Ovary (tissue), 9 donors: ENCODE data around the gene SORCS3. TPM values are rescaled to one million over a fixed set of nuclear protein-coding genes. Genes with fewer than 3 reads are reported as not detected.

Experiments used
- DNase-seq, 5 donors: peaks; one replicate each; pipeline ENCODE4 v3.0.0-alpha.2; 2019 to 2020
- H3K27ac ChIP-seq, 2 donors: fragments of 200-600 bp; one replicate each; pipeline versions ENCODE4 v1.5.1 to v1.8.0; 2019 to 2022
- H3K27me3 ChIP-seq: fragments of 200-600 bp; one replicate; pipeline ENCODE4 v1.8.0; 2022
- H3K36me3 ChIP-seq: fragments of 200-600 bp; sonication (generic); one replicate; pipeline ENCODE4 v1.5.1; 2019
- H3K4me1 ChIP-seq: one replicate; pipeline ENCODE4 v1.8.1; 2013; ENCODE audit warnings: mild to moderate bottlenecking, moderate library complexity; ENCODE audit not compliant: insufficient read depth
- H3K4me3 ChIP-seq: fragments of 200-600 bp; sonication (generic); one replicate; pipeline ENCODE4 v1.5.1; 2017
- H3K9me3 ChIP-seq, 2 donors: fragments of 200-600 bp in 1 of 2; sonication (generic) in 1 of 2; one replicate each; pipeline versions ENCODE4 v1.5.1 to v1.8.1; 2013 to 2019; ENCODE audit warnings: mild to moderate bottlenecking in 1 of 2, moderate library complexity in 1 of 2
- CTCF ChIP-seq, 3 donors: fragments of 450-650 bp in 2 of 3; fragments of 200-600 bp in 1 of 3; IDR thresholded peaks; one replicate each; pipeline versions ENCODE4 v1.5.1 to v1.8.0; 2016 to 2022; ENCODE audit warnings: antibody characterized with exemption in 3 of 3, mild to moderate bottlenecking in 1 of 3
- EP300 ChIP-seq: sonication (generic); formaldehyde crosslinking; IDR thresholded peaks from one replicate; pipeline ENCODE4 v1.6.1; 2017; ENCODE audit warnings: antibody characterized with exemption
- POLR2A ChIP-seq: fragments of 450-650 bp; IDR thresholded peaks from one replicate; pipeline ENCODE4 v1.6.1; 2017; ENCODE audit warnings: antibody characterized with exemption, mild to moderate bottlenecking, moderate library complexity
- WGBS, 3 donors: extraction: QIAGEN DNeasy Blood & Tissue Kit in 1 of 3; methylation state at CpG; one replicate each; pipeline versions ENCODE4 v1.1.5 to v1.1.7; 2013 to 2017; 5-methylcytosine and 5-hydroxymethylcytosine counted together
- intact Hi-C, 4 donors: fragments of 100-400 bp; cut with DNase I; formaldehyde crosslinking; loops; one replicate each; pipeline versions ENCODE4 v1.11.0 to v1.15.1; 2022 to 2023
- polyA plus RNA-seq, 2 donors: library from polyadenylated mRNA; stranded (reverse); fragments of 200-250 nt in 1 of 2; fragments of 350-450 nt in 1 of 2; fragmentation: Illumina TruSeq in 1 of 2; extraction: RNeasy Lipid Tissue Mini Kit (QIAGEN cat#74804) in 1 of 2; gene quantifications; one replicate each; pipeline ENCODE4 v1.2.3, GENCODE V29; 2013 to 2014
- total RNA-seq, 7 donors: library from RNA; depleted of rRNA in 2 of 7; stranded (reverse); fragments of >200 nt in 2 of 7; fragmentation: NEBNext Ultra II Directional in 3 of 7; extraction: Animal tissue kit (Norgen Biotek cat#: 25700) in 3 of 7; gene quantifications; one replicate each; pipeline versions ENCODE4 v1.1.0 to v1.2.4, GENCODE V29; 2016 to 2023
- donor health status: DM: no; HTN: no; CAD: no; lungs with moderate emphysema.
- donor health status: DM: no; HTN: no; CAD: no.
- donor health status: Bipolar disorder and iron deficiency.
- donor health status: DM: yes; HTN: yes; CAD: no.
- donor health status: DM: no; HTN: no; CAD: no.
- donor health status: DM: yes; HTN: yes; CAD: no.

The SORCS3 gene
- total and polyA plus RNA-seq, 9 donors, result 0.07 to 4.5 (median 0.79) TPM; not detected in 1

GRCh38 chr10:104658067-104658466 lies 17.0 kb downstream of the SORCS3 start:
- DNase-seq, result no peak
- TF ChIP-seq EP300, result no peak
- intact Hi-C loops, result no loop called here
- Histone ChIP-seq H3K36me3 (no peaks in the 10 kb centered on the region), H3K9me3 (no peaks in the 10 kb centered on the region), H3K27me3 (no peaks in the 10 kb centered on the region), H3K4me3 (no peak overlapping the region), H3K27ac (no peak overlapping the region), H3K4me1 (no peaks in the 10 kb centered on the region)
- 61 to 73% (median 71%) methylated on average over 1 of the region's 1 CpG for whole genome bisulfite sequencing, 3 donors

GRCh38 chr10:104659809-104660208 lies 18.7 kb downstream of the SORCS3 start:
- no peak for DNase-seq
- Histone ChIP-seq H3K4me1 (no peaks in the 10 kb centered on the region), H3K36me3 (no peaks in the 10 kb centered on the region), H3K27ac (no peak overlapping the region), H3K4me3 (no peak overlapping the region), H3K27me3 (no peaks in the 10 kb centered on the region), H3K9me3 (no peaks in the 10 kb centered on the region)
- intact Hi-C loops, result no loop called here
- TF ChIP-seq CTCF (IDR thresholded peaks at IDR 0.05) (no peak), EP300 (no peak), POLR2A (no peak)
- 57 to 68% (median 63%) methylated on average over 4 of the region's 4 CpGs for WGBS, 3 donors

- Histone ChIP-seq H3K4me1 (no peaks in the 10 kb centered on the region), H3K9me3 (no peaks in the 10 kb centered on the region), H3K36me3 (no peaks in the 10 kb centered on the region), H3K27ac (no peak overlapping the region), H3K4me3 (no peak overlapping the region), H3K27me3 (no peaks in the 10 kb centered on the region)
- TF ChIP-seq EP300, result no peak
- TF ChIP-seq CTCF (IDR thresholded peaks at IDR 0.05), result no peak
- no peak for TF ChIP-seq POLR2A
- no peak for DNase-seq
- intact Hi-C loops, result no loop called here
- 84 to 90% (median 89%) methylated on average over 5 of the region's 5 CpGs for WGBS, 3 donors
These were observed 22.0 kb downstream of the SORCS3 start for GRCh38 chr10:104663076-104663475.

GRCh38 chr10:104663563-104663962 lies 22.5 kb downstream of the SORCS3 start:
- DNase-seq, result no peak
- no peaks in the 10 kb centered on the region for H3K9me3 ChIP-seq
- no peaks in the 10 kb centered on the region for H3K27me3 ChIP-seq
- no peak overlapping the region for H3K4me3 ChIP-seq
- WGBS, 3 donors, result 77 to 84% (median 81%) methylated on average over 3 of the region's 3 CpGs
- no peaks in the 10 kb centered on the region for H3K36me3 ChIP-seq
- no peaks in the 10 kb centered on the region for H3K4me1 ChIP-seq
- TF ChIP-seq EP300 (no peak), POLR2A (no peak), CTCF (IDR thresholded peaks at IDR 0.05) (no peak)
- intact Hi-C loops, result no loop called here
- H3K27ac ChIP-seq, result no peak overlapping the region

GRCh38 chr10:104664205-104664604 lies 23.1 kb downstream of the SORCS3 start:
- no peak for DNase-seq
- no peak overlapping the region for H3K27ac ChIP-seq

More at GRCh38 chr10:104664205-104664604, 23.1 kb downstream of the SORCS3 start:
- WGBS, 3 donors, result 57 to 71% (median 68%) methylated on average over 5 of the region's 5 CpGs
- TF ChIP-seq EP300 (no peak), CTCF (IDR thresholded peaks at IDR 0.05) (no peak), POLR2A (no peak)
- H3K4me1 ChIP-seq, result no peaks in the 10 kb centered on the region
- H3K9me3 ChIP-seq, result no peaks in the 10 kb centered on the region
- intact Hi-C loops, result no loop called here
- H3K36me3 ChIP-seq, result no peaks in the 10 kb centered on the region
- H3K4me3 ChIP-seq, result no peak overlapping the region
- H3K27me3 ChIP-seq, result no peaks in the 10 kb centered on the region
